DOHH2 (cell line): Measurements from ENCODE around the gene RAB13.
A peak's percentile ranks its signal among the peaks of the same experiment; 100 is the strongest.

Experiments
- EZH2phosphoT487 ChIP-seq: fragments of 200-600 bp; sonication (generic); IDR thresholded peaks from 2 replicates; pipeline ENCODE4 v1.6.1; 2017; ENCODE audit warnings: borderline replicate concordance, mild to moderate bottlenecking, antibody characterized with exemption, low read length, moderate library complexity, mixed read lengths
- TF ChIP-seq, protein P1 (sequence below): fragments of 200-600 bp; sonication (generic); IDR thresholded peaks from one replicate; pipeline ENCODE4 v1.5.1; 2014; ENCODE audit warnings: antibody characterized with exemption, mild to moderate bottlenecking, low read depth, low read length; ENCODE audit not compliant: poor library complexity, severe bottlenecking

GRCh38 chr1:153967107-153967999 lies 18.8 kb downstream of the RAB13 start, which contains the start of gene CREB3L4:
- TF ChIP-seq, protein P1, sequence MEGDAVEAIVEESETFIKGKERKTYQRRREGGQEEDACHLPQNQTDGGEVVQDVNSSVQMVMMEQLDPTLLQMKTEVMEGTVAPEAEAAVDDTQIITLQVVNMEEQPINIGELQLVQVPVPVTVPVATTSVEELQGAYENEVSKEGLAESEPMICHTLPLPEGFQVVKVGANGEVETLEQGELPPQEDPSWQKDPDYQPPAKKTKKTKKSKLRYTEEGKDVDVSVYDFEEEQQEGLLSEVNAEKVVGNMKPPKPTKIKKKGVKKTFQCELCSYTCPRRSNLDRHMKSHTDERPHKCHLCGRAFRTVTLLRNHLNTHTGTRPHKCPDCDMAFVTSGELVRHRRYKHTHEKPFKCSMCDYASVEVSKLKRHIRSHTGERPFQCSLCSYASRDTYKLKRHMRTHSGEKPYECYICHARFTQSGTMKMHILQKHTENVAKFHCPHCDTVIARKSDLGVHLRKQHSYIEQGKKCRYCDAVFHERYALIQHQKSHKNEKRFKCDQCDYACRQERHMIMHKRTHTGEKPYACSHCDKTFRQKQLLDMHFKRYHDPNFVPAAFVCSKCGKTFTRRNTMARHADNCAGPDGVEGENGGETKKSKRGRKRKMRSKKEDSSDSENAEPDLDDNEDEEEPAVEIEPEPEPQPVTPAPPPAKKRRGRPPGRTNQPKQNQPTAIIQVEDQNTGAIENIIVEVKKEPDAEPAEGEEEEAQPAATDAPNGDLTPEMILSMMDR, result peak; percentile 42
- TF ChIP-seq EZH2phosphoT487, result no peak
